Activated CD4-positive, alpha-beta memory T cell treated with anti-CD3 and anti-CD28 coated beads, Interleukin-2, amount 10 ng/mL, durations not matched to agents 7 days and 5 days (primary cell): ENCODE data around the gene COPG1. TPM values are rescaled to one million over a fixed set of nuclear protein-coding genes. Genes with fewer than 3 reads are reported as not detected.

Experiments
- CTCF ChIA-PET: fragments of 350-600 bp; sonication (Branson Sonifier 250); formaldehyde crosslinking; loops from one replicate; lab custom pipeline; 2021; ENCODE audit warnings: antibody characterized with exemption, inconsistent platforms; lab: Charles Lee
- POLR2A ChIA-PET: fragments of 350-600 bp; sonication (Branson Sonifier 250); formaldehyde crosslinking; loops from one replicate; lab custom pipeline; 2021; ENCODE audit warnings: antibody characterized with exemption; lab: Charles Lee
- DNase-seq: peaks from one replicate; pipeline ENCODE4 v3.0.0-alpha.2; 2020
- H3K27ac Mint-ChIP-seq: one replicate; pipeline ENCODE4 v1.8.0; 2021; ENCODE audit warnings: mild to moderate bottlenecking, mixed read lengths
- H3K27me3 Mint-ChIP-seq: one replicate; pipeline ENCODE4 v1.8.0; 2021; ENCODE audit warnings: mixed read lengths
- H3K36me3 Mint-ChIP-seq: one replicate; pipeline ENCODE4 v1.8.0; 2021; ENCODE audit warnings: low read depth, mixed read lengths
- H3K4me1 Mint-ChIP-seq: one replicate; pipeline ENCODE4 v1.8.0; 2021; ENCODE audit warnings: mixed read lengths
- H3K4me3 Mint-ChIP-seq: one replicate; pipeline ENCODE4 v1.8.0; 2021; ENCODE audit warnings: mild to moderate bottlenecking, mixed read lengths
- H3K9me3 Mint-ChIP-seq: one replicate; pipeline ENCODE4 v1.8.0; 2021; ENCODE audit warnings: mixed read lengths
- total RNA-seq, 2 experiments: library from RNA; stranded (reverse); gene quantifications; one replicate each; pipeline ENCODE4 v1.2.3, GENCODE V29; 2021

Gene COPG1
- total RNA-seq, 2 experiments from 2014 or later = 157 TPM

DNA sequence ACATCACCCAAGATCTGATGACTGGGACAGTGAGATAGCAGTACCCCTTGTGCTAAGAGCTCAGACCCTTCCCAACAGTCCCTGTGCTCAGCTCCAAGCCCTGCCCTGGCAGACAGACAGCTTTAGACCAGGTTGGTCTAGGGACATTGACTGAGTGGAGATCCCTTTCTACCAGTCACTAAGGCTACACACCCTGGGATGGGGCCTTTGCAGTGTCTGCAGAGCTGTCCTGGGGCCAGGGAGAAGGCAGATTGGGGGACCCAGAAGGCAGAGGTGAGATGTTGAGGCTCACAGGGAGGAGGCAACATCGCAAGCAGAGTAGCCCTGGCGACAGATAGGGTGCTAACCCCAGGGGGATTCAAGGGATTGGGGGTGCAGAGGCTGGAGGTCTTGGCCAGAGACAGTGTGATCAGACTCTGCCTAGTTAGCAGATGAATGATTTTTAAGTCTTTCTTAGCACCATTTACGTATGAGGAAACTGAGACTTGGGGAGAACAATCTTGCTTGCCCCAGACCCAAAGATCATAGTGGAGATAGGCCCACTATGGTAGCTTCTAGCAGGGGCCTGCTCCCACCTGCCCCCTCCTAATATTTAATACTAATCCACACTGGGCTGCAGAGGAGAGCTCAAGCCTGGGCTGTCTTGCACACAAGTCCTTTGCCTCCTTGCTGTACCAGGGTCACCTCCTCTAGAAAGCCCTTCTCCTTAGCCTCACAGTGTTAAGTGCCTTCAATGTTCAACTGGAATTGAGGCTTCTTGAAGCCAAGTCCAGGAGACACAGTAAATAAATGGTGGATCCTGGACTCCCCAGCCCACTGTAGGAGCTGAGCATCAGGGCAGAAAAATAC lies 61.9 kb downstream of the COPG1 start:
- ChIA-PET POLR2A (interaction anchor here (0.8 to 8.4 kb wide), 6 partner anchors 11 to 191 kb away, joined by 3 to 197 read pairs (median 56); partner anchors contain the start of genes COPG1, HMCES and RAB43), CTCF (interaction anchor here (0.5 kb wide), 1 partner anchor 30 kb away, joined by 3 read pairs; no protein-coding TSS in a partner anchor)
- Mint-ChIP-seq H3K4me1 (peaks cover 38% of the 10 kb centered on the region), H3K27me3 (no peaks in the 10 kb centered on the region), H3K36me3 (peaks cover 23% of the 10 kb centered on the region), H3K4me3 (no peak overlapping the region), H3K27ac (peak overlapping the region; percentile 66), H3K9me3 (no peaks in the 10 kb centered on the region)
- DNase-seq = no peak

GRCh38 chr3:129312021-129312639 lies 62.7 kb downstream of the COPG1 start:
- Mint-ChIP-seq H3K4me1 (peaks cover 39% of the 10 kb centered on the region), H3K27ac (peak overlapping the region; percentile 66), H3K36me3 (peaks cover 19% of the 10 kb centered on the region), H3K9me3 (no peaks in the 10 kb centered on the region), H3K27me3 (no peaks in the 10 kb centered on the region), H3K4me3 (no peak overlapping the region)
- ChIA-PET POLR2A (interaction anchor here (1.0 to 8.4 kb wide), 7 partner anchors 12 to 192 kb away, joined by 4 to 197 read pairs (median 14); partner anchors contain the start of genes COPG1, HMCES and RAB43), CTCF (interaction anchor here (1.0 to 1.6 kb wide), 2 partner anchors 63 to 342 kb away, joined by 3 to 4 read pairs; no protein-coding TSS in a partner anchor)
- DNase-seq = peak; percentile 38

GRCh38 chr3:129312671-129313414 lies 63.4 kb downstream of the COPG1 start:
- no peaks in the 10 kb centered on the region for H3K27me3 Mint-ChIP-seq
- CTCF ChIA-PET = interaction anchor here (1.0 to 1.6 kb wide), 3 partner anchors 8 to 342 kb away, joined by 3 to 4 read pairs (median 4); no protein-coding TSS in a partner anchor
- H3K36me3 Mint-ChIP-seq = peaks cover 19% of the 10 kb centered on the region
- no peaks in the 10 kb centered on the region for H3K9me3 Mint-ChIP-seq
- peak overlapping the region; percentile 0 for H3K27ac Mint-ChIP-seq
- POLR2A ChIA-PET = interaction anchor here (0.6 to 8.4 kb wide), 14 partner anchors 12 to 581 kb away, joined by 3 to 197 read pairs (median 4); partner anchors contain the start of genes COPG1, HMCES, IFT122 and MBD4
- no peak for DNase-seq
- H3K4me1 Mint-ChIP-seq = peaks cover 41% of the 10 kb centered on the region
- H3K4me3 Mint-ChIP-seq = peak overlapping the region; percentile 1

DNA sequence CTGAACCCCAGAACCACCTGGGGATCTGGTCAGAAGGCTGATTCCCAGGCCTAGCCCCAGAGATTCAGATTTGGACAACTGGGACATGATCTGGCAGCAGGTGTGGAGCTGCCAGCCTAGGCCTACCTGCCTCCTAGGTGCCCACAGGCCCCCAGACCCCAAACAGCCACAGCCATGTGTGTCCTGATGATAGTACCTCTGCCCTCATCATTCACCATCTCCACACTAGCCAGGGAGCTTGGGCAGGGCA lies 63.9 kb downstream of the COPG1 start:
- Mint-ChIP-seq H3K27ac (peak overlapping the region; percentile 68), H3K27me3 (no peaks in the 10 kb centered on the region), H3K36me3 (peaks cover 19% of the 10 kb centered on the region), H3K4me3 (peak overlapping the region; percentile 95), H3K9me3 (no peaks in the 10 kb centered on the region), H3K4me1 (peaks cover 41% of the 10 kb centered on the region)
- ChIA-PET CTCF (interaction anchor here (1.1 to 1.6 kb wide), 2 partner anchors 9 to 343 kb away, joined by 4 read pairs; no protein-coding TSS in a partner anchor), POLR2A (interaction anchor here (0.7 to 8.4 kb wide), 15 partner anchors 13 to 580 kb away, joined by 3 to 197 read pairs (median 4); partner anchors contain the start of genes COPG1, HMCES, IFT122 and MBD4)
- no peak for DNase-seq

GRCh38 chr3:129313665-129314385 lies 64.4 kb downstream of the COPG1 start:
- Mint-ChIP-seq H3K4me1 (peaks cover 37% of the 10 kb centered on the region), H3K27me3 (no peaks in the 10 kb centered on the region), H3K4me3 (peak overlapping the region; percentile 95), H3K9me3 (no peaks in the 10 kb centered on the region), H3K27ac (peak overlapping the region; percentile 68), H3K36me3 (peaks cover 19% of the 10 kb centered on the region)
- POLR2A ChIA-PET = interaction anchor here (0.6 to 8.4 kb wide), 16 partner anchors 13 to 578 kb away, joined by 3 to 197 read pairs (median 5); partner anchors contain the start of genes COPG1, HMCES, IFT122 and MBD4
- CTCF ChIA-PET = interaction anchor here (1.1 to 2.0 kb wide), 3 partner anchors 9 to 343 kb away, joined by 4 read pairs; no protein-coding TSS in a partner anchor
- DNase-seq = peak; percentile 36

GRCh38 chr3:129314386-129315222 lies 65.2 kb downstream of the COPG1 start:
- no peaks in the 10 kb centered on the region for H3K9me3 Mint-ChIP-seq
- peaks cover 19% of the 10 kb centered on the region for H3K36me3 Mint-ChIP-seq
- peak overlapping the region; percentile 79 for H3K27ac Mint-ChIP-seq
- ChIA-PET POLR2A (interaction anchor here (0.6 to 8.4 kb wide), 26 partner anchors 14 to 634 kb away, joined by 3 to 197 read pairs (median 10); partner anchors contain the start of genes ACAD9, CFAP92, CNBP and COPG1), CTCF (interaction anchor here (2.0 to 2.4 kb wide), 3 partner anchors 18 to 287 kb away, joined by 4 to 9 read pairs (median 9); no protein-coding TSS in a partner anchor)
- H3K27me3 Mint-ChIP-seq = no peaks in the 10 kb centered on the region
- H3K4me3 Mint-ChIP-seq = peak overlapping the region; percentile 95
- H3K4me1 Mint-ChIP-seq = peaks cover 34% of the 10 kb centered on the region
- DNase-seq = peak; percentile 74

DNA sequence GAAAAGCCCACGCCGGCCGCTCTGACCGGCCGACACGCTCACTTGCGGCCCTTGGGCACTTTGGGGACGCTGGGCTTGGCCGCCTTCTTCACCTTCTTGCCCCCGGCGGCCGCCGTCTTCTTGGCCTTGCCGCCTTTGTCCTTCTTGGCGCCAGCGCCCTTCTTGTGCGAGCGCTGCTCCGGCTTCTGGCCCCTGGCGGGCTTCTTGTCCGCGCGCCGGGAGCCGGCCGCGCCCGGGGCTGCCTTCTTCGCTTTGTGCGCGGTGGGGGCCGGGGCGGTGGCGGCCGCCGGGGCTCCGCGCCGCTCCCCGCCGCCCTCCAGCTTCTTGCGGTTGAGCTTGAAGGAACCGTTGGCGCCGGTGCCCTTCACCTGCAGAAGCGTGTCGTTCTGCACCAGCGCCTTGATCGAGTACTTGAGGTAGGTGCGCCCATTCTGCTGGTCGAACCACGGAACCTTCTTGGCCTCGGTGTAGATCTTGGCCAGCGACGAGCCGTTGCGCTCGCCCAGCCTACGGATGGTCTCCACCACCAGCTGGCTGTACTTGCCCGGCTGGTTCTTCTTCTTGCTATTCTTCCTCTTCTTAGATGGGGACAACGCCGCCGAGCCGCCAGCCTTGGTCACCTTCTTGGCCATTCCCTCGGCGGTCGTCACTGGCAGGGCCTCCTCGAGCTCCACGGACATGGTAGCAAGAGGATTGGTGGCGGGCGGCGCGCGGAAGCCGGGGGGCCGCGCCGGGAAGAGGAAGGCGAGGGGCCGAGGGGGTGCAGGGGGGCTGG lies 66.0 kb downstream of the COPG1 start:
- ChIA-PET POLR2A (interaction anchor here (0.6 to 8.4 kb wide), 54 partner anchors 8 to 635 kb away, joined by 3 to 197 read pairs (median 6); partner anchors contain the start of genes ACAD9, CFAP92, CNBP and COPG1), CTCF (interaction anchor here (0.7 to 2.4 kb wide), 28 partner anchors 11 to 690 kb away, joined by 3 to 17 read pairs (median 6); partner anchors contain the start of genes COPG1, HMCES, IFT122 and MBD4)
- DNase-seq = peak; percentile 56
- peak overlapping the region; percentile 95 for H3K4me3 Mint-ChIP-seq
- H3K4me1 Mint-ChIP-seq = peaks cover 34% of the 10 kb centered on the region
- H3K27me3 Mint-ChIP-seq = no peaks in the 10 kb centered on the region
- peak overlapping the region; percentile 90 for H3K27ac Mint-ChIP-seq
- no peaks in the 10 kb centered on the region for H3K9me3 Mint-ChIP-seq
- peaks cover 19% of the 10 kb centered on the region for H3K36me3 Mint-ChIP-seq

DNA sequence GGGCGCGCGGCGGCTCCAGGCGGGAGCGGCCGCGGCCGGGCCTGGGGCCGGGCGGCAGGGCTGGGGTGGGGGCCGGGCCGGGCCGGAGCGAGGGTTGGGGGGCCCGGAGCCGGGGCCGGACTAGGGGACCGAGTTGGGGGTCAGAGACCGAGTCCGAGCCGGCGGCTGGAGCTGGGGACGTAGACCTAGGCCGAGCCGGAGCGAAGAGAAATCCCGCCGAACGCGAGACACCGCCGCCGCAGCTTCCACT lies 66.5 kb downstream of the COPG1 start:
- Mint-ChIP-seq H3K4me1 (peaks cover 34% of the 10 kb centered on the region), H3K27ac (peak overlapping the region; percentile 79), H3K4me3 (peak overlapping the region; percentile 95), H3K36me3 (peaks cover 19% of the 10 kb centered on the region), H3K27me3 (no peaks in the 10 kb centered on the region), H3K9me3 (no peaks in the 10 kb centered on the region)
- POLR2A ChIA-PET = interaction anchor here (0.6 to 8.4 kb wide), 61 partner anchors 8 to 698 kb away, joined by 3 to 197 read pairs (median 6); partner anchors contain the start of genes ACAD9, CFAP92, CNBP and COPG1
- CTCF ChIA-PET = interaction anchor here (0.7 to 2.4 kb wide), 34 partner anchors 9 to 690 kb away, joined by 3 to 17 read pairs (median 4); partner anchors contain the start of genes COPG1, HMCES, IFT122 and MBD4
- DNase-seq = no peak

- Mint-ChIP-seq H3K36me3 (peaks cover 19% of the 10 kb centered on the region), H3K27ac (peak overlapping the region; percentile 79), H3K9me3 (no peaks in the 10 kb centered on the region), H3K27me3 (no peaks in the 10 kb centered on the region), H3K4me3 (peak overlapping the region; percentile 95), H3K4me1 (peaks cover 34% of the 10 kb centered on the region)
- ChIA-PET CTCF (interaction anchor here (0.7 to 2.4 kb wide), 34 partner anchors 8 to 691 kb away, joined by 3 to 17 read pairs (median 4); partner anchors contain the start of genes COPG1, HMCES, IFT122 and MBD4), POLR2A (interaction anchor here (0.5 to 8.4 kb wide), 67 partner anchors 7 to 1204 kb away, joined by 3 to 197 read pairs (median 5); partner anchors contain the start of genes ACAD9, CFAP92, CNBP and COPG1)
- peak; percentile 90 for DNase-seq
Observed at GRCh38 chr3:129316248-129317013, 67.0 kb downstream of the COPG1 start.
